ENCODE measurements around the gene GUCY2D.

DNA sequence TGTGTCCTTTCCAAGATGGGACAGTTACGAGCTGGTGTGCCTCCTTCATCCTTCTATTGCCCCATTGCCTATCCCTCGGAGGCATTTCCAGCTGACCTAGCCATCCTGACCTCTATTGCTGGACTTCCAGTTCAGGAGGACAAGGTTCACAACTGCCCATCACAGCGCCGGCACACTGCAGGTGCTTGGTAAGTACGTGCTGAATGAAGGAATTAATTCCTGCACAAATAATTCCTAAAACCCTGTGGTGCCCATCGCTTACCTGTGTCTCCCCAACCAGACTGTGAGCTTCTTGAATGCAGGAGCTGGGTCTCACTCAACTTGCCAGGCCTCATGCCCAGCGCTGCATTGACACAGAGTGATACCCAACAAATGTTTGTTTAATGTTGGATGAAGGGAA lies 49.4 kb downstream of the GUCY2D start:
- TF ChIP-seq, protein P1, sequence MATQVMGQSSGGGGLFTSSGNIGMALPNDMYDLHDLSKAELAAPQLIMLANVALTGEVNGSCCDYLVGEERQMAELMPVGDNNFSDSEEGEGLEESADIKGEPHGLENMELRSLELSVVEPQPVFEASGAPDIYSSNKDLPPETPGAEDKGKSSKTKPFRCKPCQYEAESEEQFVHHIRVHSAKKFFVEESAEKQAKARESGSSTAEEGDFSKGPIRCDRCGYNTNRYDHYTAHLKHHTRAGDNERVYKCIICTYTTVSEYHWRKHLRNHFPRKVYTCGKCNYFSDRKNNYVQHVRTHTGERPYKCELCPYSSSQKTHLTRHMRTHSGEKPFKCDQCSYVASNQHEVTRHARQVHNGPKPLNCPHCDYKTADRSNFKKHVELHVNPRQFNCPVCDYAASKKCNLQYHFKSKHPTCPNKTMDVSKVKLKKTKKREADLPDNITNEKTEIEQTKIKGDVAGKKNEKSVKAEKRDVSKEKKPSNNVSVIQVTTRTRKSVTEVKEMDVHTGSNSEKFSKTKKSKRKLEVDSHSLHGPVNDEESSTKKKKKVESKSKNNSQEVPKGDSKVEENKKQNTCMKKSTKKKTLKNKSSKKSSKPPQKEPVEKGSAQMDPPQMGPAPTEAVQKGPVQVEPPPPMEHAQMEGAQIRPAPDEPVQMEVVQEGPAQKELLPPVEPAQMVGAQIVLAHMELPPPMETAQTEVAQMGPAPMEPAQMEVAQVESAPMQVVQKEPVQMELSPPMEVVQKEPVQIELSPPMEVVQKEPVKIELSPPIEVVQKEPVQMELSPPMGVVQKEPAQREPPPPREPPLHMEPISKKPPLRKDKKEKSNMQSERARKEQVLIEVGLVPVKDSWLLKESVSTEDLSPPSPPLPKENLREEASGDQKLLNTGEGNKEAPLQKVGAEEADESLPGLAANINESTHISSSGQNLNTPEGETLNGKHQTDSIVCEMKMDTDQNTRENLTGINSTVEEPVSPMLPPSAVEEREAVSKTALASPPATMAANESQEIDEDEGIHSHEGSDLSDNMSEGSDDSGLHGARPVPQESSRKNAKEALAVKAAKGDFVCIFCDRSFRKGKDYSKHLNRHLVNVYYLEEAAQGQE (IDR thresholded peaks at IDR 0.05; ENCODE audit: insufficient replicate concordance, low read depth) = no peak
- TF ChIP-seq, protein P2, sequence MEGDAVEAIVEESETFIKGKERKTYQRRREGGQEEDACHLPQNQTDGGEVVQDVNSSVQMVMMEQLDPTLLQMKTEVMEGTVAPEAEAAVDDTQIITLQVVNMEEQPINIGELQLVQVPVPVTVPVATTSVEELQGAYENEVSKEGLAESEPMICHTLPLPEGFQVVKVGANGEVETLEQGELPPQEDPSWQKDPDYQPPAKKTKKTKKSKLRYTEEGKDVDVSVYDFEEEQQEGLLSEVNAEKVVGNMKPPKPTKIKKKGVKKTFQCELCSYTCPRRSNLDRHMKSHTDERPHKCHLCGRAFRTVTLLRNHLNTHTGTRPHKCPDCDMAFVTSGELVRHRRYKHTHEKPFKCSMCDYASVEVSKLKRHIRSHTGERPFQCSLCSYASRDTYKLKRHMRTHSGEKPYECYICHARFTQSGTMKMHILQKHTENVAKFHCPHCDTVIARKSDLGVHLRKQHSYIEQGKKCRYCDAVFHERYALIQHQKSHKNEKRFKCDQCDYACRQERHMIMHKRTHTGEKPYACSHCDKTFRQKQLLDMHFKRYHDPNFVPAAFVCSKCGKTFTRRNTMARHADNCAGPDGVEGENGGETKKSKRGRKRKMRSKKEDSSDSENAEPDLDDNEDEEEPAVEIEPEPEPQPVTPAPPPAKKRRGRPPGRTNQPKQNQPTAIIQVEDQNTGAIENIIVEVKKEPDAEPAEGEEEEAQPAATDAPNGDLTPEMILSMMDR (IDR thresholded peaks at IDR 0.05; ENCODE audit: insufficient read depth, low read length) = no peak
- no peak for TF ChIP-seq SPI1 (IDR thresholded peaks at IDR 0.05; ENCODE audit: borderline replicate concordance, low read depth)
- no peak for TF ChIP-seq POLR2AphosphoS5 (IDR thresholded peaks at IDR 0.05; ENCODE audit: low read depth)
